ENCODE data around the gene MYORG. TPM values are rescaled to one million over a fixed set of nuclear protein-coding genes. Genes with fewer than 3 reads are reported as not detected.

The MYORG gene
- total and polyA plus RNA-seq, 9 of the 15 experiments (the other 6 are each of a cell fraction or from before 2014, with no cell fraction given), result 0.06 to 0.82 (median 0.18) TPM

- TF ChIP-seq REST (IDR thresholded peaks at IDR 0.05; ENCODE audit: borderline replicate concordance) (peak; percentile 65), REST (CRISPR knock-in tag; IDR thresholded peaks at IDR 0.05; ENCODE audit: low read depth) (no peak), NCOA2 (IDR thresholded peaks at IDR 0.05; ENCODE audit: partially characterized antibody in 2 of 2) (peak in 1 of 2 experiments; percentile 96), ATF7 (IDR thresholded peaks at IDR 0.05) (peak; percentile 30; the same call in 1 of the 2 replicates), ZBTB33 (CRISPR knock-in tag; IDR thresholded peaks at IDR 0.05) (peak; percentile 84), ILF3 (IDR thresholded peaks at IDR 0.05; ENCODE audit: borderline replicate concordance) (no peak), ZNF696 (CRISPR knock-in tag; conservative IDR thresholded peaks at IDR 0.05) (no peak), SMARCA4 (IDR thresholded peaks at IDR 0.05) (no peak), HCFC1 (IDR thresholded peaks at IDR 0.05; ENCODE audit: low read depth, low read length) (0 out of 2 replicates have a peak, but pooled peaks have one; percentile 11), HDGF (IDR thresholded peaks at IDR 0.05) (0 out of 2 replicates have a peak, but pooled peaks have one; percentile 59), RAD21 (CRISPR knock-in tag; conservative IDR thresholded peaks at IDR 0.05 in 1 of 2, IDR thresholded peaks at IDR 0.05 in 1 of 2) (peak; percentile 64 to 80), TEAD1 (CRISPR knock-in tag; IDR thresholded peaks at IDR 0.05) (peak in 1 of 2 experiments; percentile 92; a peak in 1 of 4 replicates), MEIS2 (IDR thresholded peaks at IDR 0.05; ENCODE audit: partially characterized antibody) (peak; percentile 29), CHCHD3 (CRISPR knock-in tag; IDR thresholded peaks at IDR 0.05) (no peak), POLR2B (IDR thresholded peaks at IDR 0.05; ENCODE audit: low read depth, partially characterized antibody) (no peak), VEZF1 (CRISPR knock-in tag; IDR thresholded peaks at IDR 0.05) (peak; percentile 72), FUS (optimal IDR thresholded peaks at IDR 0.05; ENCODE audit: low read depth, low read length) (no peak)
These were observed 2.8 kb upstream of the MYORG start (continued) for GRCh38 chr9:34379334-34380033.

All from K562 (cell line).